WTC11 (cell line): ENCODE data around the gene GLOD4. TPM values are rescaled to one million over a fixed set of nuclear protein-coding genes. Genes with fewer than 3 reads are reported as not detected.
A peak's percentile ranks its signal among the peaks of the same experiment; 100 is the strongest.

Source experiments
- ATAC-seq: fragments of 200-7000 bp; cut with Tn5 transposase; 2 replicates; pipeline ENCODE4 v1.10.0; 2021; ENCODE audit warnings: mild to moderate bottlenecking, moderate library complexity
- CTCF ChIA-PET: fragments of 300-600 bp; sonication (Branson Sonifier 250); formaldehyde crosslinking; loops from one replicate; lab custom pipeline; 2021; ENCODE audit warnings: antibody characterized with exemption; lab: Charles Lee
- POLR2A ChIA-PET: fragments of 350-600 bp; sonication (Branson Sonifier 250); formaldehyde crosslinking; loops from one replicate; lab custom pipeline; 2021; ENCODE audit warnings: antibody characterized with exemption; lab: Charles Lee
- DNase-seq: peaks from one replicate; pipeline ENCODE4 v3.0.0; 2021; ENCODE audit warnings: low spot score
- H3K27ac Mint-ChIP-seq: 2 replicates; pipeline ENCODE4 v1.8.0; 2021; ENCODE audit warnings: mixed read lengths
- H3K27me3 Mint-ChIP-seq: 2 replicates; pipeline ENCODE4 v1.8.0; 2021; ENCODE audit warnings: low read depth, mild to moderate bottlenecking, moderate library complexity, mixed read lengths
- H3K36me3 Mint-ChIP-seq: 2 replicates; pipeline ENCODE4 v1.8.0; 2021; ENCODE audit warnings: mixed read lengths
- H3K4me1 Mint-ChIP-seq: 2 replicates; pipeline ENCODE4 v1.8.0; 2022; ENCODE audit warnings: mixed read lengths
- H3K4me3 Mint-ChIP-seq: 2 replicates; pipeline ENCODE4 v1.8.0; 2021; ENCODE audit warnings: mild to moderate bottlenecking, moderate library complexity, mixed read lengths
- H3K9me3 Mint-ChIP-seq: 2 replicates; pipeline ENCODE4 v1.8.0; 2021; ENCODE audit warnings: mixed read lengths
- CREB1 ChIP-seq: sonication (generic); formaldehyde crosslinking; IDR thresholded peaks from 2 replicates; pipeline ENCODE4 v1.8.0; 2023; ENCODE audit warnings: mild to moderate bottlenecking, missing genetic modification reagents
- GRHL2 ChIP-seq: fragments of 250-450 bp; sonication (Bioruptor Pico); IDR thresholded peaks from 2 replicates; pipeline ENCODE4 v1.8.0; 2022; ENCODE audit warnings: mild to moderate bottlenecking, moderate library complexity; ENCODE audit not compliant: insufficient replicate concordance, severe bottlenecking
- GTF2I ChIP-seq: fragments of 250-450 bp; sonication (Bioruptor Pico); conservative IDR thresholded peaks from 2 replicates; pipeline ENCODE4 v1.4.0; 2021; ENCODE audit warnings: mild to moderate bottlenecking
- MYBL2 ChIP-seq: sonication (generic); formaldehyde crosslinking; IDR thresholded peaks from 2 replicates; pipeline ENCODE4 v1.8.1; 2023; ENCODE audit warnings: mild to moderate bottlenecking, moderate library complexity, missing genetic modification reagents
- NFYB ChIP-seq: sonication (generic); formaldehyde crosslinking; conservative IDR thresholded peaks from 2 replicates; pipeline ENCODE4 v1.8.0; 2022; ENCODE audit warnings: low read depth, missing genetic modification reagents
- TEAD4 ChIP-seq: sonication (generic); formaldehyde crosslinking; IDR thresholded peaks from 2 replicates; pipeline ENCODE4 v1.8.0; 2022; ENCODE audit warnings: mild to moderate bottlenecking, missing genetic modification reagents
- ZNF396 ChIP-seq: fragments of 250-450 bp; sonication (Bioruptor Pico); IDR thresholded peaks from 2 replicates; pipeline ENCODE4 v1.8.0; 2021; ENCODE audit warnings: mild to moderate bottlenecking, moderate library complexity, borderline replicate concordance
- total RNA-seq: library from RNA; stranded (reverse); gene quantifications from 3 replicates; pipeline ENCODE4 v1.2.3, GENCODE V29; 2021
- TF ChIP-seq, protein P1 (sequence below): sonication (generic); formaldehyde crosslinking; IDR thresholded peaks from 2 replicates; pipeline ENCODE4 v1.8.0; 2023; ENCODE audit warnings: missing genetic modification reagents, mild to moderate bottlenecking, borderline replicate concordance
- TF ChIP-seq, protein P2 (sequence below): fragments of 250-450 bp; sonication (Bioruptor Pico); IDR thresholded peaks from 2 replicates; pipeline ENCODE4 v1.8.0; 2021; ENCODE audit warnings: mild to moderate bottlenecking
- TF ChIP-seq, protein P3 (sequence below): fragments of 250-450 bp; sonication (Bioruptor Pico); IDR thresholded peaks from 2 replicates; pipeline ENCODE4 v1.9.0; 2021; ENCODE audit warnings: mild to moderate bottlenecking
- TF ChIP-seq, protein P4 (sequence below): sonication (generic); formaldehyde crosslinking; IDR thresholded peaks from 2 replicates; pipeline ENCODE4 v1.8.1; 2023; ENCODE audit warnings: mild to moderate bottlenecking, missing genetic modification reagents, moderate library complexity
- TF ChIP-seq, protein P5 (sequence below): sonication (generic); formaldehyde crosslinking; IDR thresholded peaks from 2 replicates; pipeline ENCODE4 v1.8.1; 2022; ENCODE audit warnings: missing genetic modification reagents, borderline replicate concordance
- TF ChIP-seq, protein P6 (sequence below): sonication (generic); formaldehyde crosslinking; IDR thresholded peaks from 2 replicates; pipeline ENCODE4 v1.8.0; 2022; ENCODE audit warnings: missing genetic modification reagents
- TF ChIP-seq, protein P7 (sequence below): fragments of 250-450 bp; sonication (Bioruptor Pico); conservative IDR thresholded peaks from 2 replicates; pipeline ENCODE4 v1.9.0; 2021; ENCODE audit warnings: mild to moderate bottlenecking

The GLOD4 gene
- total RNA-seq, 1 experiment from 2014 or later, result 69.0 TPM

DNA sequence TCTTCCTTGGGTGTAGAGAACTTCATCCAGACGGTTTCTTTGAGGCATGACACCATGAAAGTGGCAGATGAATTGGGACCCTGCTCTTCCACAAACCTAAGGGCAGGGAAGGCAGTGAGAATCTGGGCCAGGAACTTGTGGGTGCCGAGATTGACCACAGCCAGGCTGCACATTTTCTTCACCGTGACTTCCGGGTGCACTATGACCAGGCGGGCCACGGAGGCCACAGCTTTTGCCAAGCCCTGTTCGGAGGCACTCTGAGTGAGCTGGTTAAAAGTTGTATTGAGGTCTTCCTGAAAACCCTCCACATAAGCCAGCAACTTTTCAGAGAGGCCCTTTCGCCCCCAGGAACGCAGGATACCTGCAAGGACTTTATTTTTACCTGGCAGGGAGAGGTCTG, 35.9 kb downstream of the GLOD4 start:
- ChIA-PET CTCF (interaction anchor here (1.4 kb wide), 1 partner anchor 46 kb away, joined by 3 read pairs; no protein-coding TSS in a partner anchor), POLR2A (interaction anchor here (1.0 kb wide), 1 partner anchor 250 kb away, joined by 3 read pairs; the partner anchor contains the start of gene TIMM22)
- Mint-ChIP-seq H3K4me3 (no peak overlapping the region), H3K9me3 (peaks cover 22% of the 10 kb centered on the region), H3K27me3 (no peaks in the 10 kb centered on the region)
- DNase-seq (no peak), ATAC-seq (no peak)
- no peak for TF ChIP-seq TEAD4 (CRISPR knock-in tag)
- TF ChIP-seq, protein P1, sequence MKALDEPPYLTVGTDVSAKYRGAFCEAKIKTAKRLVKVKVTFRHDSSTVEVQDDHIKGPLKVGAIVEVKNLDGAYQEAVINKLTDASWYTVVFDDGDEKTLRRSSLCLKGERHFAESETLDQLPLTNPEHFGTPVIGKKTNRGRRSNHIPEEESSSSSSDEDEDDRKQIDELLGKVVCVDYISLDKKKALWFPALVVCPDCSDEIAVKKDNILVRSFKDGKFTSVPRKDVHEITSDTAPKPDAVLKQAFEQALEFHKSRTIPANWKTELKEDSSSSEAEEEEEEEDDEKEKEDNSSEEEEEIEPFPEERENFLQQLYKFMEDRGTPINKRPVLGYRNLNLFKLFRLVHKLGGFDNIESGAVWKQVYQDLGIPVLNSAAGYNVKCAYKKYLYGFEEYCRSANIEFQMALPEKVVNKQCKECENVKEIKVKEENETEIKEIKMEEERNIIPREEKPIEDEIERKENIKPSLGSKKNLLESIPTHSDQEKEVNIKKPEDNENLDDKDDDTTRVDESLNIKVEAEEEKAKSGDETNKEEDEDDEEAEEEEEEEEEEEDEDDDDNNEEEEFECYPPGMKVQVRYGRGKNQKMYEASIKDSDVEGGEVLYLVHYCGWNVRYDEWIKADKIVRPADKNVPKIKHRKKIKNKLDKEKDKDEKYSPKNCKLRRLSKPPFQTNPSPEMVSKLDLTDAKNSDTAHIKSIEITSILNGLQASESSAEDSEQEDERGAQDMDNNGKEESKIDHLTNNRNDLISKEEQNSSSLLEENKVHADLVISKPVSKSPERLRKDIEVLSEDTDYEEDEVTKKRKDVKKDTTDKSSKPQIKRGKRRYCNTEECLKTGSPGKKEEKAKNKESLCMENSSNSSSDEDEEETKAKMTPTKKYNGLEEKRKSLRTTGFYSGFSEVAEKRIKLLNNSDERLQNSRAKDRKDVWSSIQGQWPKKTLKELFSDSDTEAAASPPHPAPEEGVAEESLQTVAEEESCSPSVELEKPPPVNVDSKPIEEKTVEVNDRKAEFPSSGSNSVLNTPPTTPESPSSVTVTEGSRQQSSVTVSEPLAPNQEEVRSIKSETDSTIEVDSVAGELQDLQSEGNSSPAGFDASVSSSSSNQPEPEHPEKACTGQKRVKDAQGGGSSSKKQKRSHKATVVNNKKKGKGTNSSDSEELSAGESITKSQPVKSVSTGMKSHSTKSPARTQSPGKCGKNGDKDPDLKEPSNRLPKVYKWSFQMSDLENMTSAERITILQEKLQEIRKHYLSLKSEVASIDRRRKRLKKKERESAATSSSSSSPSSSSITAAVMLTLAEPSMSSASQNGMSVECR (CRISPR knock-in tag), result no peak
- TF ChIP-seq ZNF396, result no peak
- TF ChIP-seq, all 79 proteins: peak for 0
- Mint-ChIP-seq H3K36me3 (peaks cover 87% of the 10 kb centered on the region), H3K4me1 (peaks cover 9% of the 10 kb centered on the region), H3K27ac (no peak overlapping the region)

DNA sequence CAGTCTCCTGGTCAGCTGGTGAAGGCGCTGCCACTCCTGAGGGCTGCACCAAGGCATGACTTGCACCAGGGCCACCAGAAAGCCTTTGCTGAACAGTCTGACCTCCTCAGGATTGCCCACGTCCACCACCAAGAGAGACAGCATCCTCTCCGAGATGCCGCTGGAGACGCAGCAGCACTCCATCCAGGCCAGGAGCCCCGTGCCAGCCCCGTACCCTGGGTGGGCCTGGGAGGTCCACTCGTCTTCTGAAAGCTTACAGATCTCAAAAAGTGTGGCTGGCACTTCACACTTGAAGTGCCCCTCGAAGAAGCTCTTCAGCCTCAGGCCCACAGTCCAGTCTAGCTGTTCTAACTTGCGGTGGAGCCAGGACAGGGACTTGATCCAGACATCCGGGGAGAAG, 36.7 kb downstream of the GLOD4 start:
- Mint-ChIP-seq H3K27ac (no peak overlapping the region), H3K9me3 (peaks cover 21% of the 10 kb centered on the region), H3K4me1 (peaks cover 1% of the 10 kb centered on the region), H3K36me3 (peaks cover 88% of the 10 kb centered on the region), H3K27me3 (no peaks in the 10 kb centered on the region), H3K4me3 (no peak overlapping the region)
- TF ChIP-seq MYBL2 (CRISPR knock-in tag), result no peak
- no peak for TF ChIP-seq TEAD4 (CRISPR knock-in tag)
- TF ChIP-seq, protein P2, sequence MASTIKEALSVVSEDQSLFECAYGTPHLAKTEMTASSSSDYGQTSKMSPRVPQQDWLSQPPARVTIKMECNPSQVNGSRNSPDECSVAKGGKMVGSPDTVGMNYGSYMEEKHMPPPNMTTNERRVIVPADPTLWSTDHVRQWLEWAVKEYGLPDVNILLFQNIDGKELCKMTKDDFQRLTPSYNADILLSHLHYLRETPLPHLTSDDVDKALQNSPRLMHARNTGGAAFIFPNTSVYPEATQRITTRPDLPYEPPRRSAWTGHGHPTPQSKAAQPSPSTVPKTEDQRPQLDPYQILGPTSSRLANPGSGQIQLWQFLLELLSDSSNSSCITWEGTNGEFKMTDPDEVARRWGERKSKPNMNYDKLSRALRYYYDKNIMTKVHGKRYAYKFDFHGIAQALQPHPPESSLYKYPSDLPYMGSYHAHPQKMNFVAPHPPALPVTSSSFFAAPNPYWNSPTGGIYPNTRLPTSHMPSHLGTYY (CRISPR knock-in tag), result no peak
- no peak for TF ChIP-seq NFYB (CRISPR knock-in tag)
- TF ChIP-seq, protein P3, sequence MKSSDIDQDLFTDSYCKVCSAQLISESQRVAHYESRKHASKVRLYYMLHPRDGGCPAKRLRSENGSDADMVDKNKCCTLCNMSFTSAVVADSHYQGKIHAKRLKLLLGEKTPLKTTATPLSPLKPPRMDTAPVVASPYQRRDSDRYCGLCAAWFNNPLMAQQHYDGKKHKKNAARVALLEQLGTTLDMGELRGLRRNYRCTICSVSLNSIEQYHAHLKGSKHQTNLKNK, result no peak
- TF ChIP-seq, protein P4, sequence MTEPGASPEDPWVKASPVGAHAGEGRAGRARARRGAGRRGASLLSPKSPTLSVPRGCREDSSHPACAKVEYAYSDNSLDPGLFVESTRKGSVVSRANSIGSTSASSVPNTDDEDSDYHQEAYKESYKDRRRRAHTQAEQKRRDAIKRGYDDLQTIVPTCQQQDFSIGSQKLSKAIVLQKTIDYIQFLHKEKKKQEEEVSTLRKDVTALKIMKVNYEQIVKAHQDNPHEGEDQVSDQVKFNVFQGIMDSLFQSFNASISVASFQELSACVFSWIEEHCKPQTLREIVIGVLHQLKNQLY (CRISPR knock-in tag), result no peak
- POLR2A ChIA-PET, result interaction anchor here (1.0 kb wide), 1 partner anchor 251 kb away, joined by 3 read pairs; the partner anchor contains the start of gene TIMM22
- DNase-seq (no peak), ATAC-seq (no peak)
- CTCF ChIA-PET, result interaction anchor here (1.0 to 1.9 kb wide), 3 partner anchors 45 to 313 kb away, joined by 3 to 4 read pairs (median 3); no protein-coding TSS in a partner anchor

DNA sequence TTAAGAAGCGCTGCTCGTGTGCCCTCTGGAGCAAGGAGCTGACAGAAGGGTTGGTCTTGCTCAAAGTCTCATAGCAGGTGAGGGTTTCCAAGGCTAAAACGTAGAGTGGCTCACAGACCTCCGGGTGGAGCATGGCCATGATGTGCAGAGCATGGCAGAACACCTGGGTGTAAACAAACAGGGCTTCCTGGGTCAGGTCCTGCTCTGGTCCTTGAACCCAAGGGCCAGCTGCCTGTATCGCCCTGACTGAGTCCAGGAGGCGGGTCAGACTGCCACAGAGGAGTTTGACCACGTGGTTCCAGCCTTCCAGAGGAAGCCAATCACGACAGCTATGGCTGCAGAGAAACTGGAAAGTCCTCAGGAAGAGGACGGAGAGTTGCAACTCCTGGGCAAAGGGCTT, 37.1 kb downstream of the GLOD4 start:
- Mint-ChIP-seq H3K9me3 (peaks cover 17% of the 10 kb centered on the region), H3K27ac (no peak overlapping the region), H3K27me3 (no peaks in the 10 kb centered on the region), H3K4me1 (no peaks in the 10 kb centered on the region), H3K4me3 (no peak overlapping the region), H3K36me3 (peaks cover 87% of the 10 kb centered on the region)
- TF ChIP-seq CREB1 (CRISPR knock-in tag) (no peak), GRHL2 (CRISPR knock-in tag) (no peak), GTF2I (CRISPR knock-in tag) (no peak)
- TF ChIP-seq, protein P5, sequence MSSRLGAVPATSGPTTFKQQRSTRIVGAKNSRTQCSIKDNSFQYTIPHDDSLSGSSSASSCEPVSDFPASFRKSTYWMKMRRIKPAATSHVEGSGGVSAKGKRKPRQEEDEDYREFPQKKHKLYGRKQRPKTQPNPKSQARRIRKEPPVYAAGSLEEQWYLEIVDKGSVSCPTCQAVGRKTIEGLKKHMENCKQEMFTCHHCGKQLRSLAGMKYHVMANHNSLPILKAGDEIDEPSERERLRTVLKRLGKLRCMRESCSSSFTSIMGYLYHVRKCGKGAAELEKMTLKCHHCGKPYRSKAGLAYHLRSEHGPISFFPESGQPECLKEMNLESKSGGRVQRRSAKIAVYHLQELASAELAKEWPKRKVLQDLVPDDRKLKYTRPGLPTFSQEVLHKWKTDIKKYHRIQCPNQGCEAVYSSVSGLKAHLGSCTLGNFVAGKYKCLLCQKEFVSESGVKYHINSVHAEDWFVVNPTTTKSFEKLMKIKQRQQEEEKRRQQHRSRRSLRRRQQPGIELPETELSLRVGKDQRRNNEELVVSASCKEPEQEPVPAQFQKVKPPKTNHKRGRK (CRISPR knock-in tag), result no peak
- TF ChIP-seq, protein P6, sequence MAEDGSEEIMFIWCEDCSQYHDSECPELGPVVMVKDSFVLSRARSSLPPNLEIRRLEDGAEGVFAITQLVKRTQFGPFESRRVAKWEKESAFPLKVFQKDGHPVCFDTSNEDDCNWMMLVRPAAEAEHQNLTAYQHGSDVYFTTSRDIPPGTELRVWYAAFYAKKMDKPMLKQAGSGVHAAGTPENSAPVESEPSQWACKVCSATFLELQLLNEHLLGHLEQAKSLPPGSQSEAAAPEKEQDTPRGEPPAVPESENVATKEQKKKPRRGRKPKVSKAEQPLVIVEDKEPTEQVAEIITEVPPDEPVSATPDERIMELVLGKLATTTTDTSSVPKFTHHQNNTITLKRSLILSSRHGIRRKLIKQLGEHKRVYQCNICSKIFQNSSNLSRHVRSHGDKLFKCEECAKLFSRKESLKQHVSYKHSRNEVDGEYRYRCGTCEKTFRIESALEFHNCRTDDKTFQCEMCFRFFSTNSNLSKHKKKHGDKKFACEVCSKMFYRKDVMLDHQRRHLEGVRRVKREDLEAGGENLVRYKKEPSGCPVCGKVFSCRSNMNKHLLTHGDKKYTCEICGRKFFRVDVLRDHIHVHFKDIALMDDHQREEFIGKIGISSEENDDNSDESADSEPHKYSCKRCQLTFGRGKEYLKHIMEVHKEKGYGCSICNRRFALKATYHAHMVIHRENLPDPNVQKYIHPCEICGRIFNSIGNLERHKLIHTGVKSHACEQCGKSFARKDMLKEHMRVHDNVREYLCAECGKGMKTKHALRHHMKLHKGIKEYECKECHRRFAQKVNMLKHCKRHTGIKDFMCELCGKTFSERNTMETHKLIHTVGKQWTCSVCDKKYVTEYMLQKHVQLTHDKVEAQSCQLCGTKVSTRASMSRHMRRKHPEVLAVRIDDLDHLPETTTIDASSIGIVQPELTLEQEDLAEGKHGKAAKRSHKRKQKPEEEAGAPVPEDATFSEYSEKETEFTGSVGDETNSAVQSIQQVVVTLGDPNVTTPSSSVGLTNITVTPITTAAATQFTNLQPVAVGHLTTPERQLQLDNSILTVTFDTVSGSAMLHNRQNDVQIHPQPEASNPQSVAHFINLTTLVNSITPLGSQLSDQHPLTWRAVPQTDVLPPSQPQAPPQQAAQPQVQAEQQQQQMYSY (CRISPR knock-in tag), result 0 out of 2 replicates have a peak, but pooled peaks have one; percentile 8
- TF ChIP-seq, protein P7, sequence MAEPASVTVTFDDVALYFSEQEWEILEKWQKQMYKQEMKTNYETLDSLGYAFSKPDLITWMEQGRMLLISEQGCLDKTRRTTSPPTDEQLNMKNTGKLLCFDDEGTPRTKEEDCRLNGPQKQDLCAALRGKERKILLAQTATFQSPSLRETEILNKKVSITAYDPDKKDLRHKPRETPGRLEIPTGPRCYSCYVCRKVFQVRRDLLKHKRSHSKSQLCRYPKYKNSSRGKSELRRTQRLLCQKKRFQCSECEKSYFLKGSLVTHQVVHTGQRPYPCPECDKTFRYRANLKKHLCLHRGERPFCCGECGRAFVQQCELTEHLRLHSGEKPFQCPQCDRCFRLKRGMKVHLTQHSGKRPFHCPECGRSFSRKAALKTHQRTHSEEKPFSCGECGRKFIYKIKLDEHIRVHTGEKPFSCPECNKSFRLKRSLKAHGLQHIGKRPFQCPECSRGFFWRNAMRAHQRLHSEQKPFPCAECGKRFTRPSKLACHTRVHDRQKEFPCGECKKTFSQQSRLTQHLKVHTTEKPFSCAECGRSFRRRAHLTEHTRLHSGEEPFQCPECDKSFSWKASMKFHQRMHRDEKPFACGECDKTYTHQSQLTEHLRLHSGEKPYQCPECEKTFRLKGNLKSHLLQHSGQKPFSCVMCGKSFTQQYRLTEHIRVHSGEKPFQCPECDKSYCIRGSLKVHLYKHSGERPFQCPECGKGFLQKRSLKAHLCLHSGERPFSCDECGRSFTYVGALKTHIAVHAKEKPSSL (CRISPR knock-in tag), result no peak
- no peak for DNase-seq
- ATAC-seq, result no peak
- ChIA-PET CTCF (interaction anchor here (1.0 to 1.9 kb wide), 2 partner anchors 236 to 313 kb away, joined by 3 to 4 read pairs; no protein-coding TSS in a partner anchor), POLR2A (interaction anchor here (1.0 kb wide), 1 partner anchor 252 kb away, joined by 3 read pairs; the partner anchor contains the start of gene TIMM22)
